BE2C (cell line): ENCODE results near the gene HMSD.

Experiments used
- DNase-seq: peaks from one replicate; pipeline ENCODE4 v3.0.0-alpha.2; 2020
- H3K27me3 ChIP-seq: fragments of 250-450 bp; sonication (Bioruptor Pico); 2 replicates; pipeline ENCODE4 v1.5.1; 2020; ENCODE audit warnings: mild to moderate bottlenecking
- H3K36me3 ChIP-seq: fragments of 250-450 bp; sonication (Bioruptor Pico); 2 replicates; pipeline ENCODE4 v1.5.1; 2020; ENCODE audit warnings: mild to moderate bottlenecking
- H3K4me1 ChIP-seq: fragments of 250-450 bp; sonication (Bioruptor Pico); 2 replicates; pipeline ENCODE4 v1.5.1; 2020
- H3K4me3 ChIP-seq: 2 replicates; pipeline ENCODE4 v1.5.1; 2011; ENCODE audit warnings: low read depth, low read length
- H3K9me3 ChIP-seq: fragments of 250-450 bp; sonication (Bioruptor Pico); 2 replicates; pipeline ENCODE4 v1.5.1; 2020
- CTCF ChIP-seq: IDR thresholded peaks from 2 replicates; pipeline ENCODE4 v1.5.1; 2012; ENCODE audit warnings: mild to moderate bottlenecking, low read depth, low read length

The HMSD gene

GRCh38 chr18:63962137-63962536 lies 13.0 kb downstream of the HMSD start:
- no peak for TF ChIP-seq CTCF
- no peaks in the 10 kb centered on the region for H3K36me3 ChIP-seq
- no peak for DNase-seq
- H3K27me3 ChIP-seq: no peaks in the 10 kb centered on the region
- no peaks in the 10 kb centered on the region for H3K4me1 ChIP-seq
- no peak overlapping the region for H3K4me3 ChIP-seq
- H3K9me3 ChIP-seq: no peaks in the 10 kb centered on the region

DNA sequence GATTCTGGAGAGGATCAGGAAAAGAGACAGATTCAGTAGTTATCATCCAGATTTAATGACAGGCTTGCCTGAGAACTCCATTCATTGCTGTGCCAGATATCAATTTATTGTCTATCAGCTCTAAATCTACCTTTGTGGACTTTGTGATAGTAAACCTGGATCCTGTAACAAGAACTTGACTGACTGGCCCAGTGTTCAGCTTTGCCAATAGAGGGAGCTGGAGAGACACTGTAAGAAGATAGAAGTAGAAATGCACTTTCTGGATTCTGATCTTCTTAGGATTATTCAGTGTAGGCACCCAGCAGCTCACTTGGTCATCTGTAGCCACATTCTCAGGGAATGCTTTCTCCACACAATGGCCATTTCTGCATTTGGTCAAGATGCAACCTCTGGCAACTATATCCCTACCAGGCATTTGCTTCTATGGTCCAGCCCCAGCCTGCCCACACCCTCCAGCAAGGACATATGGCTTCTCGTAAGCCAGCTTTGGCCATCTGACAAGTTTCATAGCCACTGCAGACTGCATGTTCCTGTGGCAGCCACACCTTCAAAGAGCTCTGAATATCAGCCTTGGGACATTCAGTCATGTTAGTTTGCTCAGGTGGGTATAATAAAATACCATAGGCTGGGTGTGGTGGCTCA lies 14.6 kb downstream of the HMSD start:
- Histone ChIP-seq H3K4me3 (no peak overlapping the region), H3K9me3 (no peaks in the 10 kb centered on the region), H3K27me3 (no peaks in the 10 kb centered on the region), H3K36me3 (no peaks in the 10 kb centered on the region), H3K4me1 (no peaks in the 10 kb centered on the region)
- DNase-seq: no peak
- peak; percentile 76 for TF ChIP-seq CTCF

DNA sequence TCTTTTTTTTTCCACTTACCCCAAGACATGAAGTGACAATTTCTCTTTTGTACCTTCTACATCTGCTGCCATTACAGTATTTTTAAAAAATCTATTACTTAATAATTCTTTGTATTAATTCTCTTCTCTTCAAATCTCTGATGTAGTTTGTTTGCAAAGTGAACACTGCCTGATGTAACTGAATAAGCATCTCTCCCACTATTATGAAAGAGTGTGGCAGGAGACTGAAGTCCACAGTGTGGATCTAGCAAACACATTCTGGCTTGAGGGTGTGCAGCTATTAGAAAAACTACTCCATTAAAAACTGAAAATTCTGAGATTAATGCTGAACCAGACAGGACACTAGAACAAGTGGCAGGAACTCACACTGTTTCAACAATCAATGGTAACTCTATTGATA lies 15.8 kb downstream of the HMSD start:
- no peak for DNase-seq
- no peak for TF ChIP-seq CTCF
- no peaks in the 10 kb centered on the region for H3K36me3 ChIP-seq
- no peaks in the 10 kb centered on the region for H3K27me3 ChIP-seq
- no peaks in the 10 kb centered on the region for H3K4me1 ChIP-seq
- no peaks in the 10 kb centered on the region for H3K9me3 ChIP-seq
- no peak overlapping the region for H3K4me3 ChIP-seq

GRCh38 chr18:63965716-63966330 lies 16.7 kb downstream of the HMSD start:
- no peak overlapping the region for H3K4me3 ChIP-seq
- no peak for TF ChIP-seq CTCF
- H3K27me3 ChIP-seq: no peaks in the 10 kb centered on the region
- no peaks in the 10 kb centered on the region for H3K9me3 ChIP-seq
- H3K36me3 ChIP-seq: no peaks in the 10 kb centered on the region
- no peak for DNase-seq
- H3K4me1 ChIP-seq: no peaks in the 10 kb centered on the region

- DNase-seq: peak; percentile 83
- Histone ChIP-seq H3K36me3 (no peaks in the 10 kb centered on the region), H3K9me3 (no peaks in the 10 kb centered on the region), H3K4me3 (peak within 1 kb of the TSS; percentile 61), H3K27me3 (no peaks in the 10 kb centered on the region), H3K4me1 (no peaks in the 10 kb centered on the region)
- no peak for TF ChIP-seq CTCF
Measured at GRCh38 chr18:63969942-63970808, 21.1 kb downstream of the HMSD start, which contains the start of gene SERPINB8. SERPINB8 (plus strand) TSS chr18:63970081; CDS start chr18:63978309, 8,228 bp downstream.
